ENCODE data around the gene FAM234B. TPM values are rescaled to one million over a fixed set of nuclear protein-coding genes. Genes with fewer than 3 reads are reported as not detected.

Gene FAM234B
- polyA plus RNA-seq, 1 donor from 2014 or later, result 20.5 TPM

DNA sequence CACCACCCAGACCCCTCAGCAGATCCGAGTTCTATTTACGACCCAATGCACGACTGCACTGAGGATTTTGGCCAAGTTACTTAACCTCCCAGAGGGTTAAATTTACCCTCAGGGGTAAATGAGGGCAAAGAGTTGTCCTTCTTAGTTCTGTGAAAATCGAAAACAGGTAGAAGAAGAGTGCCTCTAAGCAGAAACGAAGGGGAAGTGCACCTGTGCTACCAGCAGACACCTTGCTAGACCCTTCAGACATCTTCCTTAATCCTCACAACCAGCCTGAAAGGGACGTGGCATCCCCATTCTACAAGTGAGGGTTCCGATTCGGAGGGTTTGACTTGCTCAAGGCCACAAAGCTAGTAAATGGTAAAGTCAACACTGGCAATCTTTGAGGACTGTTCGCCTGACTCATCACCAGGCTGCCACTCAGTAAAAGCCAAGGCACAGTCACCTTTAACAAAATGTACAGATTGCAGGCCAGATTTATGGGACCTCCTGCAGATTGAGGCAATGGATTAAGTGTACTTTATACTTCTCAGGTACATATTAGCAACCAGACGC is 57.7 kb downstream of the FAM234B start:
- TF ChIP-seq POLR2AphosphoS5 (IDR thresholded peaks at IDR 0.05) (no peak), RAD21 (conservative IDR thresholded peaks at IDR 0.05) (no peak), SMC3 (conservative IDR thresholded peaks at IDR 0.05; ENCODE audit: poor library complexity) (no peak), REST (IDR thresholded peaks at IDR 0.05; ENCODE audit: borderline replicate concordance) (no peak)
- Histone ChIP-seq H3F3A (ENCODE audit: insufficient read depth, low read length, poor library complexity, severe bottlenecking) (peaks cover 4% of the 10 kb centered on the region), H3K9me2 (ENCODE audit: insufficient read depth, low read length) (no peaks in the 10 kb centered on the region), H4K20me1 (ENCODE audit: insufficient read depth) (no peaks in the 10 kb centered on the region), H3K9ac (ENCODE audit: low read length) (peak overlapping the region; percentile 75), H3K4me2 (ENCODE audit: low read length) (no peak overlapping the region), H3K79me2 (replicated peaks; ENCODE audit: insufficient read depth, low read length) (no peaks in the 10 kb centered on the region), H2AFZ (ENCODE audit: low read depth, low read length) (peak overlapping the region; percentile 81), H3K27ac (ENCODE audit: low read length) (peak overlapping the region; percentile 76), H3K9me3 (ENCODE audit: low read length) (no peaks in the 10 kb centered on the region), H3K4me3 (ENCODE audit: low read length) (peak overlapping the region; percentile 68), H3K36me3 (ENCODE audit: insufficient read depth, low read length) (no peaks in the 10 kb centered on the region), H3K27me3 (ENCODE audit: insufficient read depth, low read depth, low read length) (no peaks in the 10 kb centered on the region)

DNA sequence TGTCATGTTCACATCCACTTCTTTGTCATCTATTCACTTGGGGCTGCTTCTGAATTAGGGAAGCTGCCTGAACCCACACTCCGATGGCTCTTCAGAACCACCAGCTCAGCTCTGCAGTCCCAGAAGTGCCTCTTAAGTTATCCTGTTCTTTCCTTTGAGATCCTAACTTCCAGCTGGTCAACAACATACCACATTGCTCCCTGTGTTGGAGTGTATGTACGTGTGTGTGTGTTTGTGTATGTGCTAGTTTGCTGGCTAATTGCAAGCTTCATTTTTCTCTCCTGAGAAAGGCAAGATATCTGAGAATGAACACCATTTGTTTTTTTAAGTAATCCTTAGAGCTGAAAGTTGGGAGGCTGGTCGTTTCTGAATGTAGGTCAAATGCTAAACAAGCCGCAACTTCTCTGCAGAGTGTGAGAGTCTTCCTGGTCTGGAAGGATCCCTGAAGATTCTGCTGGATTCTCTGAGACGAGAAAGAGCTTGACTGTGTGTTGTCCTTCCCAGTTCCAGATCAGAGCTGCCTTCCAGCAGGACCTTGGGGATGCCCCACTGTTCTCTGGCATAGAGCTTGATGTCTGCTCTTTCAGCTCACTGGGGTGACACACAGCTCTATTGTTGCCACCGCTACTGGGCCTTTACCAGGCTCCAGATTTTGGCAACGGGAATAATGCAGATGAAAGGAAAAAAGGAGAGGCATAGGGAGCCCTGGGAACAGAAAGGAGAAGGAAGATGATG is 58.4 kb downstream of the FAM234B start:
- TF ChIP-seq POLR2AphosphoS5 (IDR thresholded peaks at IDR 0.05) (no peak), RAD21 (conservative IDR thresholded peaks at IDR 0.05) (no peak), EZH2 (IDR thresholded peaks at IDR 0.05; ENCODE audit: borderline replicate concordance, insufficient read depth, low read length, poor library complexity, severe bottlenecking) (no peak), CTCF (IDR thresholded peaks at IDR 0.05; ENCODE audit: poor library complexity, severe bottlenecking) (no peak), TAF1 (IDR thresholded peaks at IDR 0.05; ENCODE audit: low read depth) (no peak), SMC3 (conservative IDR thresholded peaks at IDR 0.05; ENCODE audit: poor library complexity) (no peak), EP300 (conservative IDR thresholded peaks at IDR 0.05; ENCODE audit: poor library complexity, severe bottlenecking) (no peak), REST (IDR thresholded peaks at IDR 0.05; ENCODE audit: borderline replicate concordance) (no peak)
- no peaks in the 10 kb centered on the region for H3K79me2 ChIP-seq (replicated peaks; ENCODE audit: insufficient read depth, low read length)
- no peaks in the 10 kb centered on the region for H3K9me2 ChIP-seq (ENCODE audit: insufficient read depth, low read length)
- no peak overlapping the region for H3K27ac ChIP-seq (ENCODE audit: low read length)
- no peak overlapping the region for H3K4me3 ChIP-seq (ENCODE audit: low read length)
- no peaks in the 10 kb centered on the region for H3K9me3 ChIP-seq (ENCODE audit: low read length)
- H3K36me3 ChIP-seq (ENCODE audit: insufficient read depth, low read length), result no peaks in the 10 kb centered on the region
- no peak overlapping the region for H2AFZ ChIP-seq (ENCODE audit: low read depth, low read length)
- no peaks in the 10 kb centered on the region for H3K27me3 ChIP-seq (ENCODE audit: insufficient read depth, low read depth, low read length)
- no peak overlapping the region for H3K9ac ChIP-seq (ENCODE audit: low read length)
- H3K4me2 ChIP-seq (ENCODE audit: low read length), result no peak overlapping the region
- H4K20me1 ChIP-seq (ENCODE audit: insufficient read depth), result no peaks in the 10 kb centered on the region
- peaks cover 4% of the 10 kb centered on the region for H3F3A ChIP-seq (ENCODE audit: insufficient read depth, low read length, poor library complexity, severe bottlenecking)
